Measurements from ENCODE around the gene BLACAT1.

BLACAT1 gene

GRCh38 chr1:205445646-205445935 is 10.3 kb downstream of the BLACAT1 start:
- DNase-seq (ENCODE audit: low read depth): no peak
- no peak for TF ChIP-seq CTCF (IDR thresholded peaks at IDR 0.05; ENCODE audit: insufficient read depth, low read depth, low read length, missing control alignments)
- H3K4me3 ChIP-seq (ENCODE audit: low read depth, low read length): no peak overlapping the region

- DNase-seq (ENCODE audit: low read depth): no peak
- TF ChIP-seq CTCF (IDR thresholded peaks at IDR 0.05; ENCODE audit: insufficient read depth, low read depth, low read length, missing control alignments): no peak
- no peak overlapping the region for H3K4me3 ChIP-seq (ENCODE audit: low read depth, low read length)
Observed at GRCh38 chr1:205444931-205445645, 10.8 kb downstream of the BLACAT1 start.

- DNase-seq (ENCODE audit: low read depth): no peak
- H3K4me3 ChIP-seq (ENCODE audit: low read depth, low read length): no peak overlapping the region
- TF ChIP-seq CTCF (IDR thresholded peaks at IDR 0.05; ENCODE audit: insufficient read depth, low read depth, low read length, missing control alignments): no peak
Observed at GRCh38 chr1:205444300-205444930, 11.4 kb downstream of the BLACAT1 start.

- no peak for TF ChIP-seq CTCF (IDR thresholded peaks at IDR 0.05; ENCODE audit: insufficient read depth, low read depth, low read length, missing control alignments)
- H3K4me3 ChIP-seq (ENCODE audit: low read depth, low read length): no peak overlapping the region
- DNase-seq (ENCODE audit: low read depth): no peak
Observed at GRCh38 chr1:205443585-205444299, 12.1 kb downstream of the BLACAT1 start.

- TF ChIP-seq CTCF (IDR thresholded peaks at IDR 0.05; ENCODE audit: insufficient read depth, low read depth, low read length, missing control alignments): no peak
- no peak for DNase-seq (ENCODE audit: low read depth)
- H3K4me3 ChIP-seq (ENCODE audit: low read depth, low read length): no peak overlapping the region
Observed at GRCh38 chr1:205442051-205442725, 13.7 kb downstream of the BLACAT1 start.

- no peak overlapping the region for H3K4me3 ChIP-seq (ENCODE audit: low read depth, low read length)
- no peak for DNase-seq (ENCODE audit: low read depth)
- no peak for TF ChIP-seq CTCF (IDR thresholded peaks at IDR 0.05; ENCODE audit: insufficient read depth, low read depth, low read length, missing control alignments)
Observed at GRCh38 chr1:205441716-205442050, 14.2 kb downstream of the BLACAT1 start.
